ENCODE results near the gene ICAM2.

ICAM2 gene

DNA sequence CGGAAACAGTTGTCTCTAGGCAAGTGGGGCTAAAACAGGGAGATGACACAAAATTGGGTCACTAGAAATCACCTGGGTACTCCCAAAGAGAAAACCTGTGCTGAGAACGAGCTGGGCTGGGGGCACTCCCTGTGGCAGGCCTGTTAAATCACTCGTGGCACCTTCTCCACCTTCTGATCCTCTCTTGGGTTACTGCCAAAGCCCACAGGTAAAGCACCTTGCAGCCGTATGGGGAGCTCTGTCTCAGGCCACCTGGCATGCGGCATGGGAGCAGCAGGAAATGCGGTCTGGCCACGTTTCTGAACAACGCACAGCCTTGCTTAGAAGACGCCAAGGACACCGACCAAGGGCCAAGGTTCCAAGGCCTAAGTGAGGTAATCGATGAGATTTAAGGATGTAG lies 21.5 kb upstream of the ICAM2 start:
- no peak for DNase-seq

DNA sequence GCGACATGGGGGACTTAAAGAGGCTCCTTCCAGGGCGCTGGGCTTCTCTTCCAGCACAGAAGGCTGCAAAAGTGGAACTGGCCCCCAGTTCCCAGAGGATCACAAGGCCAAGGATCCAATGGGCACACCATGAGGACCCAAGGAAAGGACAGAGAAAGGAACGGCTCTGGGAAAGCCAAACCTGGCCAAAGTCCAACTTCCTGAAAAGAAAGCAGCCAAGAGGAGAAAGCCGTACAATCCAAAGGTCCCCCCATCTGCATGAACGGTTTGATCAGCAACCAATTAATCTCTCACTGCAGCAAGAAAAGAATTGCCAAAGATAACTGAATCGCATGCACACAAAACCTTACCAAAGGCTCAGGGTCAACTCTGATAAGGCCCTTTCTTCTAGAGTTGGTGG lies 19.8 kb upstream of the ICAM2 start:
- DNase-seq: no peak

GRCh38 chr17:64039106-64039400 lies 18.6 kb upstream of the ICAM2 start:
- DNase-seq: no peak

DNA sequence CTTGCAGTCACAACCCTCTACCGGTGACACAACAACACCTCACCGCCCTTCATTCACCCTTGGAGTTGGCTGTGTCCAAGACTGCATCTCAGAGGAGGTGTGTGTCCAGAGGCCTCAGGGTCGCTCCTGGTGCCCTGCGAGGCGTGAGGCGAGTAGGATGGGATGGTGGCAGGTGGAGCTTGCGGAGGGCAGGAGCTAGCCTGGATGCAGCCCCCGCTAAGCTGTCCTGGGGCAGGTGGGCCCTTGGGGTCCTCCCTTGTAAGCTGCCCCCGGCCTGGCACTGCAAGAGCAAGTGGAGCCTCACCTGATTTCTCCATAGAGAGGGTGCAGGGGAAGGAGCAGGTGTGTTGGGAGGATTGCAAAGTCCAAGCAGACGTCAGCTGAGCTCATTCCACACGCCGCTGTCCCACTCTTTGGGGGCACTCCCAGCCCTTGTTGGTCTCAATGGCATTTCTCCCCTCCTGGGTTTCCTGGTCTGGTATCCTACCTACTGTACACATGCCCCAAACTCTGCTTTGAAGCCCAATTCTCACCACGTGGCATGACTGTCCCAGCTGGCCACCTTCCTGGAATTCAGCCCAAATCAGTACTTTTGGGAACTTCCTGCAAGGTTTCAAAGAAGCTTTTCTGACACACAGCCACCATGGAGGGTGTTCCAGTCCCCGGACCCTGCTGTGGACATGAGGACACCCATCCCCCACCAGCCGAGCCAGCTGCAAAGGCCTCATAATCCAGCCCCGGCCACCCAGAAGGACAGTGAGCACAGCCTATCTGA lies 18.1 kb upstream of the ICAM2 start:
- no peak for DNase-seq

GRCh38 chr17:64037802-64038201 lies 17.4 kb upstream of the ICAM2 start:
- no peak for DNase-seq

GRCh38 chr17:64037180-64037579 lies 16.7 kb upstream of the ICAM2 start:
- no peak for DNase-seq

- DNase-seq: no peak
Measured at GRCh38 chr17:64036198-64036922, 15.9 kb upstream of the ICAM2 start.

DNA sequence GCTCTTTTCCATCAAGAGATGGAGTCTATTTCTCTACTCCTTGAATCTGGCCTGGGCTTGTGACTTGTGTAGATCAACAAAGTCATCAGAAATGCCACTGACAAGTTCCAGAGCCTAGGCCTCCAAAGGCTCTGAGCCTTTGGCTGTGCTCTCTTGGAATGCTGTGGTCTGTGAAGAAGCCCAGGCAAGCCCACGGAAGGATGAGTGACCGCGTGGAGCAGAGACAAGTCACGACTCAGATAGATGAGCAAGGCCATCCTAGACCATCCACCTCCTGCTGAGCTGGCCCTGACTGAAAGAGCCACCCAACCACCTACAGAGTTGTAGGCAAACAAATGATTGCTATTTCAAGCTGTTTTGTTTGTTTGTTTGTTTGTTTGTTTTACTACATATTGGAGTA lies 11.6 kb upstream of the ICAM2 start:
- DNase-seq: no peak

GRCh38 chr17:64028874-64029464 lies 8.5 kb upstream of the ICAM2 start:
- DNase-seq: peak; percentile 73

DNA sequence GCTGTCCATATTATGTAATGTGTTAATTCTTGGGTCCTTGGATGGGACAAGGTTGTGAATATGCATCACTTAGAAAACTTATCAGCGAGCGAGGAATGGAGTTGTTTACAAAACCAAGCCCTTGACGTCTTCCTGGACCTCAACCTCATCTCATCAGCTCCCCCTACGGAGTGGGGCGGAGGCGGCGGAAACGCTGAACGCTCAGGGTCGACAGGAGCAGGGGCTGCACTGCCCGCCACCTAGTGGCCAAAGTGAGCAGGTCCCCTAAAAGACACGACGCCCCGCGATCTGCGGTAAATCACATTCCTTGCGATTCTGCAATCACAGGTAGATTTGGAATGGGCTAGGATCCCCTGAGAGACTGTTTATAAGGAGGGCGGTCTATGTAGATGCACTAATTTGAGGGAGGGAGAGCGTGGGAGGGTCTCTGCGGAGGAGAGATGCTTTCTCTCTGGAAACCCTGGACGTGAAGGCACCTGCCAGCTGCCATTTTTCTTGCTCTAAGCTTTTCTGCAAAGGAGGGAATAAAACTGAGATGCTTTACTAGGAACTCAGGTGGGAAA lies 5.4 kb upstream of the ICAM2 start:
- peak; percentile 94 for DNase-seq

DNA sequence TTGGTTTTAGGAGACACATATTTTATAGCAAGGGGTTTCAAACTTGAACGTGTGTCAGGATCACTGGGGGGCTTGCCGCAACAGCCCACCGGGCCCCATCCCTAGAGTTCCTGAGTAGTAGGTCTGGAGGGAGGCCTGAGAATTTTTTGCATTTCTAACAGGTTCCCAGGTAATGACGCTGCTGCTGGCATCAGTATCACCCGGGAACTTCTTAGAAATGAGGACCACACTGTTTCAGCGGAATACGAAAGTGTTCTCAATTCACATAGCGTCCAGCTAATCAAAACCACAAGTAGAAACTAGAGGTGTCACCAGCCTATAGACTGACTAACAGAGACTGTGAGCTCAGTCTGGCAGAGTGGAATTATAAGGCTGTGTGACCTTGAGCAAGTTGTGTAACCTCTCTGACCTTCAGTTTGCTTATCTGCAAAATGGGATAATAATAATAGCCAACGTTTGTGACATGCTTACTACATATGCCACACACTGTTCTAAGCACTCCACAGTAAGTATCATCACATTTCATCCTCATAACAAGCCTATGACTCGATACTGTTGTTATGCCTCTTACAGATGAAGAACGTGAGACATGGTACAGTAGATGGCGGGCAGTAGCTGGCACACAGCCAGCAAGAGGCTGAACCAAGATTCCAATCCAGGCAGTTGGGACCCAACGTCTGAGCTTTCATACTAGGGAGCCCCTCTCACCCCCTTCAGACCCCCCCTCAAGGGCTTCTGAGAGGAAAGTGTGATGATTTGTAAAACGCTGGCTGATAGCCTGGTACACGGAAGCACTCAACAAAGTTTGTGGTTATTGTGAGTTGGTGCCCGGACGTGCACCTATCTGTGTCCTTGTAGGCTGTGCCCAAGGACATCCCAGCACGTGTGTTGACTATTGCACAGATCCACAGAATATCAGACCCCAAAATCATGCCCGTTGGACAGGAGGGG lies 4.6 kb upstream of the ICAM2 start:
- DNase-seq: peak; percentile 44

DNA sequence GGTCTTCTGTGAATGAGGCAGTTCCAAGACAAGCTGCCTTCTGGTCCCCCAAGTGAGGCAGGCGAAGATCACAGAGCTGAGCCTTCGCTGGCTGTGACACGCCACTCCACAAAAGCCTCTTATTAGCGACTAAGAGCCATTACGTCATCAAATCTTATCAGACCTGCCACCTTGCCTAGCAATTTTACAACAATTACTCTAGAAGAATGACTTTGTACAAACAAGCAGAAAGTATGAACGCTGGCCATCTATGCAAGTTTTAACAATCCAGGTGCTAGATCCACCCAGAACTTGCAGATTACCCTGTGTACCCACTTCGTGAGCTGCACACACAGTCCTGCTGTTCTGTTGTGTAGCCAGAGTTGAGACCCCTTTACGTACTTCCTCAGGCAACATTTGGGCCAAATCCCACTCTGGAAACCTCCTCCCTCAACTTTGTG lies 3.8 kb upstream of the ICAM2 start:
- no peak for DNase-seq

- DNase-seq: no peak
Measured at GRCh38 chr17:64022611-64023063, 2.2 kb upstream of the ICAM2 start.

- peak; percentile 25 for DNase-seq
Measured at GRCh38 chr17:64019551-64019961, 877 bp downstream of the ICAM2 start.

DNA sequence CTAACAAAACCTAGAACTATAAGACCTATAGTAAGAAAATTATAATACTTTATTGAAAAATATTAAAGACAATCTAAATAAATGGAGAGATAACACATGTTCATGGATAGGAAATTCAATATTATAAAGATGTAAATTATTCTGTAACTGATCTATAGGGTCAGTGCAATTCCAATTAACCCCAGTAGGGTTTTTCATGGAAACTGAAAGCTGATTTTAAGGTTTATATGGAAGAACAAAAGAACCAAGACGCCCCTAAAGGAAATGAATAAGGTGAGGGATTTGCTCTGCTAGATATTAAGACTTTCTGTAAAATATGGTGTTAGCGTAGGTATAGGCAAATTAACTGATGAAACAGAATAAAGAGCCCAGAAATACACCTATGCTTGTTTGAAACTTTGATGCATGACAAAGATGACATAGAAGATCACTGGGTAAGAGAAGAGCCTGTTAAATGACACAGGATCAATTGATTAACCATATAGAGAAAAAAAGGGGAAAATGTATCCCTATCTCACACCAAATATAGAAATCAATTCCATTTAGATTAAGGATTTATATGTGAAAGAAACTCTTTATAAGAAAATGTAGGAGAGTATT lies 3.0 kb downstream of the ICAM2 start:
- no peak for DNase-seq

DNA sequence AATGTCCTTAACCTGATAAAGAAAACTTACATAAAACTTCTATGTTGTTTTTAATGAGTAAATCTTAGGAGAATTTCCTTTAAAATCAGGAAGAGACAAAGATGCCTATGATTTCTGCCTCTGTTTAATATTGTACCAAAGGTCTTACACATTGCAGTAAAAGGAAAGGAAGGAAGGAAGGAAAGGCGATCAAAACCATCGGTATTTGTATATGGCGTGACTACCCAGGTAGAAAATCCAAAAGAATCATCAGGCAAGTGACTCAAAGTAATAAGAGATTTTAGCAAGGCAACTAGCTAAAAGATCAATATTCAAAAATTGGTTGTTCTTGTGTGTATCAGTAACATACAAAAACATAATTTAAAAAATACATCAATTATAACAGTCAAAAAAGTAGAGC lies 3.5 kb downstream of the ICAM2 start:
- DNase-seq: no peak

GRCh38 chr17:64016231-64016784 lies 4.1 kb downstream of the ICAM2 start:
- DNase-seq: no peak

DNA sequence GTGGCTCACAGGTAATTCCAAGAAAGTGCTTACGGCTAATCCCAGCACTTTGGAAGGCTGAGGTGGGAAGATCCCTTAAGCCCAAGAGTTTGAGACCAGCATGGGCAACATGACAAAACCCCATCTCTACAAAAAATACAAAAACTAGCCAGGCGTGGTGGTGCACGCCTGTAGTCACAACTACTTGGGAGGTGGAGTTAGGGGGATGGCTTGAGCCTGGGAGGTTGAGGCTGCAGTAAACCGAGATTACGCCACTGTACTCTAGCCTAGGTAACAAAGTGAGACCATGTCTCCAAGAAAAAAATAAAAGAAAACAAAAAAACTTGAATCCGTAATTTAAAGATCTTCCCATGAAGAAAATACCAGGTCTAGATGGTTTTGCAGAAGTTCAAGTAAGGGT lies 5.0 kb downstream of the ICAM2 start:
- DNase-seq: no peak

GRCh38 chr17:64009571-64010402 lies 10.6 kb downstream of the ICAM2 start:
- no peak for DNase-seq

- no peak for DNase-seq
Measured at GRCh38 chr17:64008830-64009229, 11.6 kb downstream of the ICAM2 start.

- DNase-seq: no peak
Measured at GRCh38 chr17:64008346-64008745, 12.1 kb downstream of the ICAM2 start.
